GM13976 (cell line): ENCODE measurements around the gene SLC25A33.
A peak's percentile ranks its signal among the peaks of the same experiment; 100 is the strongest.

Source experiments
- DNase-seq: peaks from one replicate; pipeline ENCODE4 v3.0.0; 2012; ENCODE audit warnings: low spot score
- CTCF ChIP-seq: IDR thresholded peaks from 2 replicates; pipeline ENCODE4 v1.5.1; 2012; ENCODE audit warnings: borderline replicate concordance, mild to moderate bottlenecking; ENCODE audit not compliant: insufficient read depth; ENCODE audit errors: extremely low read depth, missing control alignments, control extremely low read depth
- in situ Hi-C: fragments of 300-500 bp; cut with MboI; formaldehyde crosslinking; loops from one replicate; pipeline ENCODE4 v1.12.0; 2022; ENCODE audit warnings: low sequenced_read_pairs, mixed read lengths, inconsistent platforms; ENCODE audit not compliant: unreplicated experiment

The SLC25A33 gene

GRCh38 chr1:9591669-9592509 lies 52.6 kb downstream of the SLC25A33 start:
- no peak for TF ChIP-seq CTCF
- no peak for DNase-seq
- in situ Hi-C loops, result no loop called here

DNA sequence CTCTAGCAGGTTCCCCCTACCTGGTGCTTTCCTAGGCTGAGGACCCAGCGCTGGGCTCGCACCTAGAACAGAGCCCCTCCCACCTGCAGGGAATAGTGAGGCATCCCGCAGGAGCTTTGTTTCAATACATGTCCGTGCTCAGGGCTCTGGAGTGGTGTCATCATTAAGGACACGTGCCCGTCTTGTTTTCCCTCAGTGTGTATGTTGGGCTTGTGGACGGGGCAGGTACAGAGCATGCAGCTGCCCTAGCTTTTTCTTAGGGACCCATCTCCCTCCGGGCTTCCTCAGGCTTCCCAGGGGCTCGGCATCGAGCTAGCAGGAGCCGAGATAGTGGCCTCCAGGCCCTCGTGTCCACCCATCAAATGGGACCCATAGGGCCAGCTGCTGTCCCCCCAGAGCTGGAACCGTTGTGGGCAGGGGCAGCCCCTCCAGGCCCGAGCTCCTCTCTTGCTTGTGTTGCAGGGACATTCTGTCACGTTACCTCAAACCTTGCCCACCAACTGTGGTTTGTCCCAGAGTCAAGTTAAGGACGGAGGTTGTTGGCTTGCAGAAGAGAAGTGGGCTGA lies 53.3 kb downstream of the SLC25A33 start:
- no peak for DNase-seq
- no peak for TF ChIP-seq CTCF
- in situ Hi-C loops, result no loop called here

DNA sequence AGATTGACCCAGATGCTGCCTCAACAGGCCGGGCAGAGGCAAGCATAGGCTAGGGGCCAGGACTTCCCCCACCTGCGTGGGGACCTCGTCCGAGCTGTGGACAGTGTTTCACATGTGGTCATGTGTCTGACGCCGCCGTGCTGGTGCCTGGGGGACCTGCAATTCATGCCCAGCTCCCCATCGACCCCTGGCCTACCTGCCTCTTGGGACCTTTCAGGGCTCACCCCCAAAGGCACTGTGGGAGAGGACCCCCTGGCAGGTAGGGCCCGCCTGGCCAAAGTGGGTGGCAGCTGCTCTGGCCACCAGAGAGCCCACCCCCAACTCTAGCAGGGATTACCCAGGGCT lies 53.9 kb downstream of the SLC25A33 start:
- no peak for DNase-seq
- TF ChIP-seq CTCF, result no peak
- in situ Hi-C loops, result no loop called here

DNA sequence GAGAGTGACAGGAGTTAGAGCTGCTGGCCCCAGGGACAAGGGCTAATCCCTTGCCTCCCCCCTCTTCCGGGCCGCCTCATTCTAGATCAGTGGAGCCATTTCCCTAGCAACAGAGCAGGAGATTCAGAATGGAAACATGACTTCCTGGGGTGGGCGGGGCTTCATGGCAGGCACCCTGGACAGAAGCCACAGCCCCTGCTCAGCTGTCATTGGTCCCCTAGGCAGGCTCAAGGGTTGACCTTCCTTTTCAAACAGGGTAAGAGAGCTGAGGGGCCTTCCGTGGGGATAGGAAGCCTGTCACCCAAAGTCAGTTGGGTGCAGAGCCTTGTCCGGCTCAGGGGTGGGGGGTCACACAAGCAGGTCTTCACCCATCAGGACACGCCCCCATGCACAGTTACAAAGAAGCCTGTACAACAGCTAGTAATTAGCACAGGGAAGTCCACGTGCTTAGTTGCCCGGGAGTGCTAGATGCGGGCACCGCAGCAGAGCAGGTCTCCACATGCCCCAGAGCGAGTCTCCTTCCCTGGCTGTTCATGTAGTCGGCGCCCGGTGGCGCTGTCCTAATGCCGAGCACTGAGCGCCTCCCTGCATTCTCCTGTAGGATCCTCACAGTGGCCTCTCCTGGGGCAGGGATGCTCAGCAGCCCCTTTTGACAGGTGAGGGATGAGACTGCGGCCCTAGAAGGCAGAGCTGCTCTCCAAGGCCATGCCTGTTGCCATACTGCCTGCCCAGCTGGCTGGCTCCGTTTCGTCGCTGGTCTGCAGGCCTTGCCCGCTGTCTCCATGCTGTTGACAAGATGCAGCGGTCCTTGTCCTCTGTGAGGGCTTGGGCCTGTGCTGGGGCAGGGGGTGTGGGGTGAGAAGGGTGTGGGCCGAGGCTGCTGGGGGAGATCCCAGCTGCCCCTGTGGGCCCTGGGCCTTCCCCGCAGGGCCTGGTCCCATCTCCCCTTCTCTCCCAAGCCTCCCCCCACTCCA lies 54.5 kb downstream of the SLC25A33 start:
- DNase-seq, result peak; percentile 89
- no peak for TF ChIP-seq CTCF
- in situ Hi-C loops, result no loop called here

- in situ Hi-C loops, result no loop called here
- DNase-seq, result no peak
- no peak for TF ChIP-seq CTCF
Observed at GRCh38 chr1:9594471-9595155, 55.3 kb downstream of the SLC25A33 start.

- TF ChIP-seq CTCF, result no peak
- no peak for DNase-seq
- in situ Hi-C loops, result no loop called here
Observed at GRCh38 chr1:9595156-9595967, 56.1 kb downstream of the SLC25A33 start.
